Fibroblast of gingiva (primary cell): Measurements from ENCODE around the gene CARM1.
"Not testable (repeated sequence)": the region's sequence is repeated elsewhere in the genome, so short reads cannot be mapped to it uniquely, and the experiment has no call there.

Source experiments
- DNase-seq: peaks from one replicate; pipeline ENCODE4 v3.0.0-alpha.2; 2011; ENCODE audit warnings: low read depth

CARM1 gene

GRCh38 chr19:10874024-10874423 lies 2.7 kb downstream of the CARM1 start:
- DNase-seq: no peak

- no peak for DNase-seq
Measured at GRCh38 chr19:10876459-10877240, 5.3 kb downstream of the CARM1 start.

GRCh38 chr19:10877608-10878007 lies 6.3 kb downstream of the CARM1 start:
- DNase-seq: not testable (repeated sequence)

GRCh38 chr19:10878253-10878652 lies 6.9 kb downstream of the CARM1 start:
- no peak for DNase-seq

DNA sequence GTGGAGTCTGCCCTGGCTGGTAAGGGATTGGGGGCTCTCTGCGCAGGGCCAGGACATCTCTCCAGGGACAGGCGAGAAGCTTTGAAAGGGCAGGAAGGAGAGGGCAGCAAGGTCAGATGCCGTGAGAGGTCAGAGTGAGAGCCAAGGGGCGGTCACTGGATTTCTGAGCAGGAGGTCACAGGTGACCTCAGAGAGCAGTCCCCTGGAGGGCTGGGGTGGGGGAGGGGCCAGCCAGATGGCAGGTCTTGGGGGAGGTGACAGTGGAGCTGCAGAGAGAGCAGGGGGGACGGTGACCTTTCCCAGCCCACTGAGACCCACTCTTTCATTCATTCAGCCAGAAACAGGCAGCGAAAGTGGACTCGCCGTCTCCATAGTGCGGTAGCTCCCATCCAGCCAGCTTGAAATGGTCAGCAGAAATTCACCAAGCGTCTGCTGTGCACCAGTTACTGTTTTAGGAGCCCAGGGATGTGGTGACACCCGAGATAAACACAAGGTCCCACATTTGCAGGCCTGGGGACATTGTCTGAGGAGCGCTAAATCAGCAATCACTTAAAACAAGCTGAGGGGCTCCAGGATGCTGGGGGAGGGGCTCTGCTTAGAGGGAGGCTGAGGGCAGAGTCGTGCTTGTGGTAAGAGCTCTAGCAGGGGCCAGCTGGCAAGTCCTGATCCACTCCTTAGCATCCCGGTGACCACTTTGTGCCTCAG lies 10.2 kb downstream of the CARM1 start:
- DNase-seq: no peak

- DNase-seq: no peak
Measured at GRCh38 chr19:10882108-10882457, 10.7 kb downstream of the CARM1 start.

DNA sequence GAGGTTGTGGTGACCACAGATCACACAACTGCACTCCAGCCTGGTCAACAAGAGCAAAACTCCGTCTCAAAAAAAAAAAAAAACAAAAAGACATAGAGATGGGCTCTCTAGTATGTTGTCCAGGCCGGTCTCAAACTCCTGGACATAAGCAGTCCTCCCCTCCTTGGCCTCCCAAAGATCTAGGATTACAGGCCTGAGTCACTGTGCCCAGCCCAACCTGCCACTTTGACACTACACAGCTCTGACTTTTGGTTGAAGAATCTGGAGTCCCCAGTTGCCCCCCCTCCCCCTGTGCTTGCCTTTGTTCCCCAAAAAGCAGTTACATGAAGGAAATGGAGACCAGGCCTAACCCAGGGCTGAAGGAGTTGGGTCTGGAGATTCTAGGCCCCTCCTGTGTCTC lies 12.9 kb downstream of the CARM1 start:
- DNase-seq: peak; percentile 60

- no peak for DNase-seq
Measured at GRCh38 chr19:10885201-10886169, 14.1 kb downstream of the CARM1 start.

- no peak for DNase-seq
Measured at GRCh38 chr19:10887616-10888367, 16.4 kb downstream of the CARM1 start.

DNA sequence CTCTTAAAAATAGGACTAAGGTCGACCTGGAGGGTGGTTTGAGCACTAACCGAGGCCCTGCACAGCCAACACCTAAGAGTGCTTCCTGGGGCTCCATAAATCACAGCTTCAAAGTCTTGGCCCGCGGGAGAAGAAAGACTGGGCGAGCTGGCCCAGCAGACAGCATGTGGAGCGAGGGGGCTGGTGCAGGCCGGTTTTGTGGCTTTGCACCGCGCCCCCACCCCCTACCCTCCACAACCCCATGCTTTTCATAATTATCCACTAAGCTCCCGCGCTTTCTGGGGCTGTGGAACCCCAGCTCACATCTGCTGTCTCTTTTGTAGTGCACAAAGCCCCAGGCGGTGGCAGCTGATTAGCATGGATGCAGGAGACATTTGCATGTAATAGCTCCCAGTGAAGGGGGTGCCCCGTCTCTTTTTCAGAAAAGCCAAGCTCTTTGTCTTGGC lies 17.1 kb downstream of the CARM1 start:
- DNase-seq: no peak

- no peak for DNase-seq
Measured at GRCh38 chr19:10889880-10890279, 18.5 kb downstream of the CARM1 start.

GRCh38 chr19:10891405-10892086 lies 20.2 kb downstream of the CARM1 start:
- DNase-seq: no peak

DNA sequence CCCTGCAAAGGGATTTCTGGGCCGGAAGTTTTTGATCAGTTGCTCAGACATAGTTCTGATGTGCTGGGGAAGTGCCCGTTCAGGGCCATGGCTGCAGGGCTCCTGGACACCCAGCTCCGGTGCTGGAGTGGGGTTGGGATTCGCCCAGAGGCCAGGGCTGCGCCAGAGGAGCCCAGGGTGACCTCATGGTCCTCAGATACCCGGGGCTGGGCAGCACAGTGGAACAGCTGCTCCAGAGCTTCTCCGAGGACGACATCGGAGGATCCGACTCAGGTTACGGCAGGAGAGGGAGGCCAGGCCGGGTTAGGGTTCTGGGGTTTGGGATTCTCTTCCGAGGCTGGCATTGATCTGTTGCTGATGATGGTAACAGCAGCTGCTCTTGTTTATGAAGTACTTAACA lies 20.9 kb downstream of the CARM1 start:
- DNase-seq: no peak

DNA sequence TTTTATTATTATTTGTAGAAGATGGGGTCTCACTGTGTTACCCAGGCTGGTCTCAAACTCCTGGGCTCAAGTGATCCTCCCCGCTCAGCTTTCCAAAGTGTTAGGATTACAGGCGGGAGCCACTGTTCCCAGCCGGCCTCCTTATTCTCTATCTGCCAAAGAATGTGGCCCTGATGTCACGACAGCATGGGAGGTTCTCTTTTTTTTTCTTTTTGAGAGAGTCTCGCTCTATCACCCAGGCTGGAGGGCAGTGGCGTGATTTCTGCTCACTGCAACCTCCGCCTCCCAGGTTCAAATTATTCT lies 23.5 kb downstream of the CARM1 start:
- DNase-seq: no peak

GRCh38 chr19:10895363-10895762 lies 24.0 kb downstream of the CARM1 start:
- DNase-seq: no peak

GRCh38 chr19:10895920-10896319 lies 24.6 kb downstream of the CARM1 start:
- no peak for DNase-seq

DNA sequence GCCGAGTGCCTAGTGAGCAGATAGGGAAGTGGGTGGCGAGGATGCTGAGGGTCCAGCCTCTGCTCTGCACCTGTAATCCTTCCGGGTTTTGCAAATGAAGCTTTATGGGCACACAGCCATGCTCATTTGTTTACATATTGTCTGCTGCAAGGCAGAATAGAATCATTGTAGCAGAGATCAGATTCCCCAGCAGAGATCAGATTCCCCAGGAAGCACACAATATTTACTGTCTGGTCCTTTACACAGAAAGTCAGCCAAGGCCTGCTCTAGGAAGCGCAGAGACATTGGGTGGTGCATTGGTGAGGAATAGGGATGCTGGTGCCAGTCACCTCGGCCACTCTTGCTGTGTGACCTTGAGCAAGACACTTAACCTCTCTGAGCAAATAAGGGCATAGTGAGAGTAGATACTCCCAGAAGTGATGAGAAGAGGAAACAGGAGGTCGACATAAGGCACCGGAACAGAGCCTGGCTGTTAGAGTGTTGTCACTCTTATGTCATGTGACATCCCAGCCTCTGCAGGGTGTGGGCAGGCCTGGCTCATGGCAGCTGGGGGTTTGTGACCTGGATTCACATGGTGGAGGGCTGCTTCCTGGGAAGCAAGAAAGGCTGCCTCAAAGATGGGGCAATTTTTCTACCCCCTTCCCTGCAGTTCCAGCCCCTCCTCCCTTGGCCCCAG lies 25.6 kb downstream of the CARM1 start:
- peak; percentile 55 for DNase-seq

DNA sequence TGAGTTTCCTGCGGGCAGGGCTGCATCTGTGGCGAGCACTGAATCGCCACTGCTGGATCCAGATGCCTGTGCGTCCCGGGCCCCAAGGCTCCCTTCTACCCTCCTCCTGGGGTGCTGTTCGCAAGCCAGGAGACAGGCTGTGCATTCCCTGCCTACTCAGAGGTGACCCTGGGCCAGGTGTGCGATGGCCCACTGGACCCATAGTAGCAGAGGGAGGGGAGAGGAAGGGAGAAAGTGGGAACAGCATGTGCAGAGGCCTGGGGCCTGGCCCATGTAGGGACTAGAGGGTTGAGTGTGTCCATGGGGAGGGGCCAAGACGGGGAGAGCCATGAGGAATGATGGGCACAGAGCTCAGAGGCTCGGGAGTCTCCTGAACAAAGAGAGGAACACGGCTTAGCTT lies 27.3 kb downstream of the CARM1 start:
- no peak for DNase-seq

DNA sequence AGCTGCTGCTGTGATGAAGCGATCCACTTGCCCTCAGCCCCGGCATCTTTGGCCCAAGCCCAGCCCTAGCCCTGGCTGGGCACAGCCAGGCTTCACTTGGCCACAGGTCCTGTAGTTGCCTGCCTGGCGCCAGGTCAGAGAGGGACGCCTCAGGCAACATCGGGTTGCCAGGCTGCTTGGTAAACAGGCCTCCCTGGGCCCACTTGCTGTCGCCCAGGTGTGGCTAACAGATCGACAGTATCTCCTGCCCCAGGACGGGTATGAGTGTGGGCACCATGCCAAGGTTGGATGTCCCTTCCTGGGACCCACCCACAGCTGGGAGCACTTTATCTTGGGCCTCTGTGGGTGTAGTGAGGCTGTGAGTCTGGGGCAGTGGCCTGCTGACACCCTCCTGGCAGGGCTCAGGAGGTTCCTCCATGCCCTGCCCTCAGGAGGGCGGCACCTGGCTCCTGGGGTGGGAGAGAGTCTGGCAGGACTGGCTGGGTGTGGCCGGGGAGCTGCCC lies 27.8 kb downstream of the CARM1 start:
- no peak for DNase-seq

DNA sequence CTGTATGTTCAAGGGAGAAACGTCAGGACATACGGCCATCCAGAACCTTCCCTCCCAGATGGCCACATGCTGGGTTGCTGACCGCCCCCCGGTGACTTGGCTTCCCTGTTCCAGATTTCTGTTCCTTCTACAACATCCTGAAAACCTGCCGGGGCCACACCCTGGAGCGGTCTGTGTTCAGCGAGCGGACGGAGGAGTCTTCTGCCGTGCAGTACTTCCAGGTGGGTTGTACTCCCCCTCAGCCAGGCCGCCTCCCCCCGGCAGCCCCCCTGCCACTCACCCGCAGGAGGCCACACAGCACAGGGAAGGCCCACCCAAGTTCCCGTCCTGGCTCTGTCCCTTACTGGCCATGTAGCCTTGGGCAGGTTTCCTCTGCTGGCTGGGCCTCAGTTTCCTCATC lies 36.6 kb downstream of the CARM1 start:
- DNase-seq: no peak
